ENCODE measurements around the gene NCAM1.

DNA sequence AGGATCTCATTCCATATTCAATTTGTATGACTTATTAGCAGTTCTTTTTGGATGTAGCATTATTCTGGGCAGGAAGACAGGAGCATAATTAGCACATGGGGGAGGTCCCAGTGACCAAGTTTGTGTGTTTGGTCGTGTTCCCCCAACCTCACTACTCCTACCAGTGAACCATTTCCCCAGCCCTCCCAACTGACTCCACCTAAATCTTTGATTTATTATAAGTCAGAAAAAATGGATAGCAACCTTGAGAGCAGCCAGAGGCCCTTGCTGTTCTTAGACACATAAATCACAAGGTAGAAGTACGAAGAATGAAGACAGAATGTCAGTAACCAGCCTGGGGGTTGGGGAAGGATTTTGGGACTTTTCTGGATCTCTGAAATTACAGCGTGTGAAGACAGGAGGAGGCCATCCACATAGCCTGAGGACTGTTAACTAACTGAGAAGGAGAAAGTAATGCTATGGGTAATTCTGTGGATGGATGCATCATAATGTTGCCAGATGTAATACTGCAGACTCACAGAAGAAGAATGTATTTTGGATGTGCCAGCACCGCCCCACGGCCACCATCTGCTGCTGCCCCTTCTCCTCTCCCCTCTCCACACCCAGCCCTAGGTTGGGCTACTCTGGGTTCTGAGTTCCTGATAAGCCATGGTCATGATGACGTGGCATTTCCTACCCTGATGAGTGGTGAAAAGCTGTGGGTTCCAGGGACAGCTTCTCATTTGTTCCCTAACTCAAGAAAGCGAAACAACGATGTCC is 228.9 kb downstream of the NCAM1 start:
- TF ChIP-seq, protein P1, sequence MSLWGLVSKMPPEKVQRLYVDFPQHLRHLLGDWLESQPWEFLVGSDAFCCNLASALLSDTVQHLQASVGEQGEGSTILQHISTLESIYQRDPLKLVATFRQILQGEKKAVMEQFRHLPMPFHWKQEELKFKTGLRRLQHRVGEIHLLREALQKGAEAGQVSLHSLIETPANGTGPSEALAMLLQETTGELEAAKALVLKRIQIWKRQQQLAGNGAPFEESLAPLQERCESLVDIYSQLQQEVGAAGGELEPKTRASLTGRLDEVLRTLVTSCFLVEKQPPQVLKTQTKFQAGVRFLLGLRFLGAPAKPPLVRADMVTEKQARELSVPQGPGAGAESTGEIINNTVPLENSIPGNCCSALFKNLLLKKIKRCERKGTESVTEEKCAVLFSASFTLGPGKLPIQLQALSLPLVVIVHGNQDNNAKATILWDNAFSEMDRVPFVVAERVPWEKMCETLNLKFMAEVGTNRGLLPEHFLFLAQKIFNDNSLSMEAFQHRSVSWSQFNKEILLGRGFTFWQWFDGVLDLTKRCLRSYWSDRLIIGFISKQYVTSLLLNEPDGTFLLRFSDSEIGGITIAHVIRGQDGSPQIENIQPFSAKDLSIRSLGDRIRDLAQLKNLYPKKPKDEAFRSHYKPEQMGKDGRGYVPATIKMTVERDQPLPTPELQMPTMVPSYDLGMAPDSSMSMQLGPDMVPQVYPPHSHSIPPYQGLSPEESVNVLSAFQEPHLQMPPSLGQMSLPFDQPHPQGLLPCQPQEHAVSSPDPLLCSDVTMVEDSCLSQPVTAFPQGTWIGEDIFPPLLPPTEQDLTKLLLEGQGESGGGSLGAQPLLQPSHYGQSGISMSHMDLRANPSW (CRISPR knock-in tag; IDR thresholded peaks at IDR 0.05; ENCODE audit: borderline replicate concordance): no peak
- TF ChIP-seq NRL (CRISPR knock-in tag; IDR thresholded peaks at IDR 0.05; ENCODE audit: borderline replicate concordance) (no peak), MXD1 (CRISPR knock-in tag; IDR thresholded peaks at IDR 0.05) (no peak), SATB2 (CRISPR knock-in tag; IDR thresholded peaks at IDR 0.05) (no peak), GABPA (IDR thresholded peaks at IDR 0.05; ENCODE audit: low read depth, low read length) (no peak), GABPA (CRISPR knock-in tag; IDR thresholded peaks at IDR 0.05; ENCODE audit: low read depth) (no peak), ZFX (CRISPR knock-in tag; IDR thresholded peaks at IDR 0.05; ENCODE audit: low read depth) (no peak), SETDB1 (CRISPR knock-in tag; IDR thresholded peaks at IDR 0.05; ENCODE audit: borderline replicate concordance) (no peak)
- TF ChIP-seq, protein P2, sequence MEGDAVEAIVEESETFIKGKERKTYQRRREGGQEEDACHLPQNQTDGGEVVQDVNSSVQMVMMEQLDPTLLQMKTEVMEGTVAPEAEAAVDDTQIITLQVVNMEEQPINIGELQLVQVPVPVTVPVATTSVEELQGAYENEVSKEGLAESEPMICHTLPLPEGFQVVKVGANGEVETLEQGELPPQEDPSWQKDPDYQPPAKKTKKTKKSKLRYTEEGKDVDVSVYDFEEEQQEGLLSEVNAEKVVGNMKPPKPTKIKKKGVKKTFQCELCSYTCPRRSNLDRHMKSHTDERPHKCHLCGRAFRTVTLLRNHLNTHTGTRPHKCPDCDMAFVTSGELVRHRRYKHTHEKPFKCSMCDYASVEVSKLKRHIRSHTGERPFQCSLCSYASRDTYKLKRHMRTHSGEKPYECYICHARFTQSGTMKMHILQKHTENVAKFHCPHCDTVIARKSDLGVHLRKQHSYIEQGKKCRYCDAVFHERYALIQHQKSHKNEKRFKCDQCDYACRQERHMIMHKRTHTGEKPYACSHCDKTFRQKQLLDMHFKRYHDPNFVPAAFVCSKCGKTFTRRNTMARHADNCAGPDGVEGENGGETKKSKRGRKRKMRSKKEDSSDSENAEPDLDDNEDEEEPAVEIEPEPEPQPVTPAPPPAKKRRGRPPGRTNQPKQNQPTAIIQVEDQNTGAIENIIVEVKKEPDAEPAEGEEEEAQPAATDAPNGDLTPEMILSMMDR (CRISPR knock-in tag; IDR thresholded peaks at IDR 0.05): no peak
- TF ChIP-seq, protein P3, sequence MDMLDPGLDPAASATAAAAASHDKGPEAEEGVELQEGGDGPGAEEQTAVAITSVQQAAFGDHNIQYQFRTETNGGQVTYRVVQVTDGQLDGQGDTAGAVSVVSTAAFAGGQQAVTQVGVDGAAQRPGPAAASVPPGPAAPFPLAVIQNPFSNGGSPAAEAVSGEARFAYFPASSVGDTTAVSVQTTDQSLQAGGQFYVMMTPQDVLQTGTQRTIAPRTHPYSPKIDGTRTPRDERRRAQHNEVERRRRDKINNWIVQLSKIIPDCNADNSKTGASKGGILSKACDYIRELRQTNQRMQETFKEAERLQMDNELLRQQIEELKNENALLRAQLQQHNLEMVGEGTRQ (IDR thresholded peaks at IDR 0.05; ENCODE audit: low read depth, low read length): no peak
- TF ChIP-seq, protein P3 (CRISPR knock-in tag; IDR thresholded peaks at IDR 0.05; ENCODE audit: borderline replicate concordance): no peak
